Activated CD8-positive, alpha-beta memory T cell treated with anti-CD3 and anti-CD28 coated beads for 24 hours (primary cell): ENCODE results near the gene BCKDHA.
"Not testable (repeated sequence)": the region's sequence is repeated elsewhere in the genome, so short reads cannot be mapped to it uniquely, and the experiment has no call there.

Experiments
- DNase-seq: peaks from one replicate; pipeline ENCODE4 v3.0.0-alpha.2; 2020

BCKDHA gene

GRCh38 chr19:41407271-41407670 lies 9.7 kb downstream of the BCKDHA start:
- DNase-seq = no peak

- no peak for DNase-seq
These were observed 10.6 kb downstream of the BCKDHA start for GRCh38 chr19:41408256-41408655.

- not testable (repeated sequence) for DNase-seq
These were observed 11.2 kb downstream of the BCKDHA start for GRCh38 chr19:41408846-41409245.

GRCh38 chr19:41409288-41409687 lies 11.7 kb downstream of the BCKDHA start:
- DNase-seq = no peak

GRCh38 chr19:41410336-41411054 lies 12.9 kb downstream of the BCKDHA start:
- no peak for DNase-seq

GRCh38 chr19:41411100-41411967 lies 13.7 kb downstream of the BCKDHA start:
- no peak for DNase-seq

GRCh38 chr19:41411968-41412265 lies 14.3 kb downstream of the BCKDHA start:
- no peak for DNase-seq

- no peak for DNase-seq
These were observed 15.3 kb downstream of the BCKDHA start for GRCh38 chr19:41412953-41413352.

- DNase-seq = no peak
These were observed 16.3 kb downstream of the BCKDHA start for GRCh38 chr19:41413947-41414346.

GRCh38 chr19:41414461-41414860 lies 16.8 kb downstream of the BCKDHA start:
- DNase-seq = no peak

- DNase-seq = no peak
These were observed 17.5 kb downstream of the BCKDHA start for GRCh38 chr19:41415154-41415571.

GRCh38 chr19:41416194-41416674 lies 18.6 kb downstream of the BCKDHA start:
- DNase-seq = no peak

GRCh38 chr19:41420101-41420880 lies 22.7 kb downstream of the BCKDHA start:
- no peak for DNase-seq

- no peak for DNase-seq
These were observed 23.7 kb downstream of the BCKDHA start for GRCh38 chr19:41421314-41421713.

GRCh38 chr19:41421973-41422372 lies 24.4 kb downstream of the BCKDHA start:
- no peak for DNase-seq

GRCh38 chr19:41422456-41422855 lies 24.8 kb downstream of the BCKDHA start:
- DNase-seq = no peak

GRCh38 chr19:41422955-41423354 lies 25.3 kb downstream of the BCKDHA start:
- DNase-seq = no peak

- DNase-seq = no peak
These were observed 26.9 kb downstream of the BCKDHA start for GRCh38 chr19:41424335-41425173.

- DNase-seq = no peak
These were observed 27.8 kb downstream of the BCKDHA start for GRCh38 chr19:41425174-41426115.

- no peak for DNase-seq
These were observed 28.7 kb downstream of the BCKDHA start for GRCh38 chr19:41426116-41426841.
